ENCODE measurements around the gene THOC7. TPM values are rescaled to one million over a fixed set of nuclear protein-coding genes. Genes with fewer than 3 reads are reported as not detected.

Gene THOC7
- polyA plus RNA-seq, 3 donors = 22.2 to 74.8 (median 70.1) TPM

DNA sequence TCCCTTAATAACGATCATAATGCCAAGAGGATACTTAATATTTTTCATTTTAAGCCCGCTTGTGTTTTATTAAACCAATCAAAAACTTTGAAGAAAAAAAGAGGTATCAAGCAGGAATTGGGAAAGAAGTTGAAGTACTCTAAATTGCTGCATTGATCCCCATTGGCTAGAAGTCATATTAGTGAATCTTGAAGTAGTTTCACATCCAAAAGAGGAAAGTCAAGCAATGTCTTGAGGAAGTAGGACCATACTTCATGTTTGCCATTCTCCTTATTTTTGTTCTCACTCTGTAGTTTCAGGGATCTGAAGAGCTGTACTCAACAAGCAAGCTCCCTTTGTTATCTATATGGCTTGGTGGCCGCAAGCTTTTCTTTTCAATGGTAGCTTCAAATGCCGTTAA lies 46.4 kb upstream of the THOC7 start:
- Histone ChIP-seq H3K4me1 (ENCODE audit: control insufficient read depth in 1 of 2, insufficient read depth in 2 of 2, low read length in 2 of 2) (peaks cover 33 to 46% of the 10 kb centered on the region in 2 donors), H3K79me2 (ENCODE audit: insufficient read depth, low read length) (peaks cover 57% of the 10 kb centered on the region), H3K27ac (ENCODE audit: low read depth in 1 of 2, low read length in 2 of 2) (peak overlapping the region in 1 of 2 donors; percentile 91), H4K20me1 (ENCODE audit: insufficient read depth, low read length) (peaks cover 40% of the 10 kb centered on the region), H3K4me3 (replicated peaks in 1 of 3; ENCODE audit: low read depth in 2 of 3, low read length in 3 of 3) (peak overlapping the region in 1 of 3 experiments; percentile 89), H3K4me2 (replicated peaks; ENCODE audit: extremely low read depth, low read length, poor library complexity, severe bottlenecking) (peak overlapping the region; percentile 93), H3K9ac (ENCODE audit: insufficient read depth, low read length, poor library complexity, severe bottlenecking) (no peak overlapping the region), H3K9me3 (replicated peaks in 1 of 2; ENCODE audit: control insufficient read depth in 1 of 2, insufficient read depth in 1 of 2, low read length in 2 of 2) (no peaks in the 10 kb centered on the region), H2AFZ (ENCODE audit: insufficient read depth, low read depth, low read length, poor library complexity, severe bottlenecking) (no peak overlapping the region), H3K36me3 (replicated peaks in 1 of 2; ENCODE audit: control insufficient read depth in 1 of 2, insufficient read depth in 2 of 2, low read length in 2 of 2) (peaks cover 4 to 30% of the 10 kb centered on the region in 2 donors), H3K27me3 (ENCODE audit: control insufficient read depth in 2 of 2, insufficient read depth in 2 of 2, low read length in 2 of 2) (no peaks in the 10 kb centered on the region)
- no CpG with 5 or more reads among the region's 4 CpGs for WGBS (ENCODE audit: insufficient coverage)
- Mint-ChIP-seq H3K4me3 (no peak overlapping the region), H3K27me3 (ENCODE audit: low read depth in 3 of 3) (peaks cover 0 to 4% (median 0%) of the 10 kb centered on the region in 3 donors), H3K27ac (peak overlapping the region in 2 of 7 donors; percentile 61 to 62), H3K4me1 (peaks cover 43% of the 10 kb centered on the region), H3K9me3 (no peaks in the 10 kb centered on the region), H3K36me3 (peaks cover 26 to 39% of the 10 kb centered on the region in 2 donors)
- TF ChIP-seq, protein P1, sequence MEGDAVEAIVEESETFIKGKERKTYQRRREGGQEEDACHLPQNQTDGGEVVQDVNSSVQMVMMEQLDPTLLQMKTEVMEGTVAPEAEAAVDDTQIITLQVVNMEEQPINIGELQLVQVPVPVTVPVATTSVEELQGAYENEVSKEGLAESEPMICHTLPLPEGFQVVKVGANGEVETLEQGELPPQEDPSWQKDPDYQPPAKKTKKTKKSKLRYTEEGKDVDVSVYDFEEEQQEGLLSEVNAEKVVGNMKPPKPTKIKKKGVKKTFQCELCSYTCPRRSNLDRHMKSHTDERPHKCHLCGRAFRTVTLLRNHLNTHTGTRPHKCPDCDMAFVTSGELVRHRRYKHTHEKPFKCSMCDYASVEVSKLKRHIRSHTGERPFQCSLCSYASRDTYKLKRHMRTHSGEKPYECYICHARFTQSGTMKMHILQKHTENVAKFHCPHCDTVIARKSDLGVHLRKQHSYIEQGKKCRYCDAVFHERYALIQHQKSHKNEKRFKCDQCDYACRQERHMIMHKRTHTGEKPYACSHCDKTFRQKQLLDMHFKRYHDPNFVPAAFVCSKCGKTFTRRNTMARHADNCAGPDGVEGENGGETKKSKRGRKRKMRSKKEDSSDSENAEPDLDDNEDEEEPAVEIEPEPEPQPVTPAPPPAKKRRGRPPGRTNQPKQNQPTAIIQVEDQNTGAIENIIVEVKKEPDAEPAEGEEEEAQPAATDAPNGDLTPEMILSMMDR (IDR thresholded peaks at IDR 0.05) = no peak
- intact Hi-C loops (cut with micrococcal nuclease) = loop anchor here (2.0 to 5.0 kb wide), 4 partner anchors 33 to 67 kb away; no protein-coding TSS in a partner anchor
- DNase-seq = peak in 2 of 3 donors; percentile 29 to 35

GRCh38 chr3:63909431-63909830 lies 45.8 kb upstream of the THOC7 start:
- peaks cover 3 to 27% of the 10 kb centered on the region in 2 donors for H3K36me3 ChIP-seq (replicated peaks in 1 of 2; ENCODE audit: control insufficient read depth in 1 of 2, insufficient read depth in 2 of 2, low read length in 2 of 2)
- intact Hi-C loops (cut with micrococcal nuclease) = no loop called here
- no peaks in the 10 kb centered on the region for H3K27me3 ChIP-seq (ENCODE audit: control insufficient read depth in 2 of 2, insufficient read depth in 2 of 2, low read length in 2 of 2)
- H3K9me3 ChIP-seq (replicated peaks in 1 of 2; ENCODE audit: control insufficient read depth in 1 of 2, insufficient read depth in 1 of 2, low read length in 2 of 2) = no peaks in the 10 kb centered on the region
- no peak overlapping the region for H3K27ac Mint-ChIP-seq
- peaks cover 0 to 3% (median 0%) of the 10 kb centered on the region in 3 donors for H3K27me3 Mint-ChIP-seq (ENCODE audit: low read depth in 3 of 3)
- H3K4me2 ChIP-seq (replicated peaks; ENCODE audit: extremely low read depth, low read length, poor library complexity, severe bottlenecking) = no peak overlapping the region
- peaks cover 40% of the 10 kb centered on the region for H4K20me1 ChIP-seq (ENCODE audit: insufficient read depth, low read length)
- no CpG with 5 or more reads among the region's 2 CpGs for WGBS (ENCODE audit: insufficient coverage)
- no peaks in the 10 kb centered on the region for H3K9me3 Mint-ChIP-seq
- TF ChIP-seq, protein P1 (IDR thresholded peaks at IDR 0.05) = no peak
- no peak for DNase-seq
- H3K36me3 Mint-ChIP-seq = peaks cover 30 to 38% of the 10 kb centered on the region in 2 donors
- H2AFZ ChIP-seq (ENCODE audit: insufficient read depth, low read depth, low read length, poor library complexity, severe bottlenecking) = no peak overlapping the region
- peaks cover 39% of the 10 kb centered on the region for H3K4me1 Mint-ChIP-seq
- no peak overlapping the region for H3K9ac ChIP-seq (ENCODE audit: insufficient read depth, low read length, poor library complexity, severe bottlenecking)
- no peak overlapping the region for H3K27ac ChIP-seq (ENCODE audit: low read depth in 1 of 2, low read length in 2 of 2)
- H3K79me2 ChIP-seq (ENCODE audit: insufficient read depth, low read length) = peaks cover 51% of the 10 kb centered on the region
- no peak overlapping the region for H3K4me3 Mint-ChIP-seq
- no peak overlapping the region for H3K4me3 ChIP-seq (replicated peaks in 1 of 3; ENCODE audit: low read depth in 2 of 3, low read length in 3 of 3)
- peaks cover 29 to 41% of the 10 kb centered on the region in 2 donors for H3K4me1 ChIP-seq (ENCODE audit: control insufficient read depth in 1 of 2, insufficient read depth in 2 of 2, low read length in 2 of 2)

Measured in CD14-positive monocyte (primary cell).